Adrenal gland (tissue), 12 donors: ENCODE measurements around the gene CAMTA1. TPM values are rescaled to one million over a fixed set of nuclear protein-coding genes. Genes with fewer than 3 reads are reported as not detected.

Experiments
- DNase-seq, 7 donors: peaks; one replicate each; pipeline ENCODE4 v3.0.0-alpha.2; 2019 to 2020
- H3K27ac ChIP-seq, 5 donors: fragments of 200-600 bp; sonication (generic) in 4 of 5; 1 replicate in 3 of 5; 2 replicates in 2 of 5; pipeline versions ENCODE4 v1.5.1 to v1.8.0; 2016 to 2020; ENCODE audit warnings: mild to moderate bottlenecking in 1 of 5
- H3K27me3 ChIP-seq: fragments of 200-600 bp; 2 replicates; pipeline ENCODE4 v1.8.0; 2021
- H3K36me3 ChIP-seq, 2 donors: fragments of 200-600 bp; replicated peaks in 1 of 2; 1 replicate in 1 of 2; 2 replicates in 1 of 2; pipeline versions ENCODE4 v1.5.1 to v1.8.0; 2018 to 2022
- H3K4me1 ChIP-seq, 2 donors: fragments of 200-600 bp; replicated peaks in 1 of 2; 1 replicate in 1 of 2; 2 replicates in 1 of 2; pipeline versions ENCODE4 v1.5.1 to v1.8.0; 2018 to 2021
- H3K4me3 ChIP-seq, 4 donors: fragments of 200-600 bp; sonication (generic) in 3 of 4; one replicate each; pipeline ENCODE4 v1.5.1; 2016 to 2018
- H3K9me3 ChIP-seq, 3 donors: fragments of 200-600 bp; sonication (generic) in 1 of 3; replicated peaks in 1 of 3; 1 replicate in 2 of 3; 2 replicates in 1 of 3; pipeline versions ENCODE4 v1.5.1 to v1.8.0; 2016 to 2021
- POLR2A ChIP-seq, 2 donors: fragments of 450-650 bp; IDR thresholded peaks; one replicate each; pipeline ENCODE4 v1.6.1; 2017; ENCODE audit warnings: antibody characterized with exemption in 2 of 2, mild to moderate bottlenecking in 2 of 2, moderate library complexity in 1 of 2
- WGBS, 4 donors: extraction: QIAGEN DNeasy Blood & Tissue Kit in 2 of 4; methylation state at CpG; one replicate each; pipeline versions ENCODE4 v1.1.5 to v1.1.7; 2013 to 2017; 5-methylcytosine and 5-hydroxymethylcytosine counted together
- intact Hi-C, 2 donors: fragments of 100-400 bp; cut with DNase I; formaldehyde crosslinking; loops; one replicate each; pipeline versions ENCODE4 v1.14.1 to v1.15.0; 2022 to 2023
- polyA plus RNA-seq, 3 donors: library from polyadenylated mRNA; stranded (reverse); fragments of 200-250 nt in 2 of 3; fragments of 350-450 nt in 1 of 3; fragmentation: Illumina TruSeq in 1 of 3; extraction: RNeasy Lipid Tissue Mini Kit (QIAGEN cat#74804) in 1 of 3; gene quantifications; one replicate each; pipeline ENCODE4 v1.2.3, GENCODE V29; 2013 to 2014
- total RNA-seq, 9 donors: library from RNA; depleted of rRNA in 4 of 9; stranded (reverse); fragments of >200 nt in 4 of 9; fragments of 120-200 nt in 1 of 9; fragmentation: NEBNext Ultra II Directional in 1 of 9; extraction: Animal tissue kit (Norgen Biotek cat#: 25700) in 1 of 9; gene quantifications; one replicate each; pipeline versions ENCODE4 v1.1.0 to v1.2.4, GENCODE V29; 2013 to 2023
- TF ChIP-seq, protein P1 (sequence below), 6 experiments: fragments of 450-650 bp in 4 of 6; fragments of 200-600 bp in 2 of 6; sonication (generic) in 1 of 6; IDR thresholded peaks; 1 replicate in 5 of 6; 2 replicates in 1 of 6; pipeline versions ENCODE4 v1.5.1 to v1.8.0; 2016 to 2021; ENCODE audit warnings: antibody characterized with exemption in 6 of 6, mild to moderate bottlenecking in 2 of 6, moderate library complexity in 1 of 6
- donor health status: healthy with polysubstance abuse.
- donor health status: Bipolar disorder and iron deficiency.
- donor health status: DM: yes; HTN: yes; CAD: no.
- donor health status: DM: no; HTN: no; CAD: no.
- donor health status: DM: no; HTN: no; CAD: no.
- donor health status: DM: yes; HTN: yes; CAD: no.

The CAMTA1 gene
- total and polyA plus RNA-seq, 12 donors, result 62.9 to 141 (median 96.9) TPM

DNA sequence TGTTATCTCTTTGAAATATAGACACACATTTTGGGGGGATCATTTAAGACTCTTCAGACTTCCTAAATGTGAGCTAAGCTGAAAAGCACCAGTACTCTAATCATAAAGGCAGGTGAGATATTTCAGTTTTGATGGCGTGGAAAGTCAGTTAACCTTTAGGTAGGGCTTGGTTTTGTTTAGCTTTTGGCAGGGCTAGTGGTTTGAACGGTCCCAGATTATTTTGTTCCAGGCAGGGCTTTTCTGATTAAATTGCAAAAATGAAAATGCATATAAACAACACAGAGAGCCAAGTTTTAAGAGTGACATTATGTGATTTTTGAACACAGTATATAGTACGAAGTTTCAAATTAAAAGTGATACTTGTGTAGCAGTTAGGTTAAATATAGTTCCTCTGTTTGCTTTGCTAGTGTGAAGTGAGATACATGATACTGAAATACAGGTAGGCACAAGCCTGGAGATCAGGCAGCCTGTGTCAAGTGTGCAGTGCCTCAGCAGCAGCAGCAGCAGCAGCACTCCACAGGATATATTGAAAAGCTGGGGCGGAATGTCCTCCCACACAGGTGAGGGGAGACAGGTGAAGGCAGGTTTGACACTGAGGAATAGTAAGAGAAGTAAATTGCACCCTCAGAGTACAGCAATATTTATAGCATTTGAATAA is 47.4 kb downstream of the CAMTA1 start:
- no peak for DNase-seq
- Histone ChIP-seq H3K4me1 (peaks cover 7 to 19% of the 10 kb centered on the region in 2 donors), H3K9me3 (no peaks in the 10 kb centered on the region), H3K27ac (no peak overlapping the region), H3K36me3 (no peaks in the 10 kb centered on the region), H3K27me3 (no peaks in the 10 kb centered on the region), H3K4me3 (no peak overlapping the region)
- TF ChIP-seq, protein P1, sequence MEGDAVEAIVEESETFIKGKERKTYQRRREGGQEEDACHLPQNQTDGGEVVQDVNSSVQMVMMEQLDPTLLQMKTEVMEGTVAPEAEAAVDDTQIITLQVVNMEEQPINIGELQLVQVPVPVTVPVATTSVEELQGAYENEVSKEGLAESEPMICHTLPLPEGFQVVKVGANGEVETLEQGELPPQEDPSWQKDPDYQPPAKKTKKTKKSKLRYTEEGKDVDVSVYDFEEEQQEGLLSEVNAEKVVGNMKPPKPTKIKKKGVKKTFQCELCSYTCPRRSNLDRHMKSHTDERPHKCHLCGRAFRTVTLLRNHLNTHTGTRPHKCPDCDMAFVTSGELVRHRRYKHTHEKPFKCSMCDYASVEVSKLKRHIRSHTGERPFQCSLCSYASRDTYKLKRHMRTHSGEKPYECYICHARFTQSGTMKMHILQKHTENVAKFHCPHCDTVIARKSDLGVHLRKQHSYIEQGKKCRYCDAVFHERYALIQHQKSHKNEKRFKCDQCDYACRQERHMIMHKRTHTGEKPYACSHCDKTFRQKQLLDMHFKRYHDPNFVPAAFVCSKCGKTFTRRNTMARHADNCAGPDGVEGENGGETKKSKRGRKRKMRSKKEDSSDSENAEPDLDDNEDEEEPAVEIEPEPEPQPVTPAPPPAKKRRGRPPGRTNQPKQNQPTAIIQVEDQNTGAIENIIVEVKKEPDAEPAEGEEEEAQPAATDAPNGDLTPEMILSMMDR (IDR thresholded peaks at IDR 0.05), result no peak
- no peak for TF ChIP-seq POLR2A (IDR thresholded peaks at IDR 0.05)
- intact Hi-C loops, result no loop called here
- 61 to 83% (median 74%) methylated on average over 4 of the region's 4 CpGs for WGBS, 4 donors

DNA sequence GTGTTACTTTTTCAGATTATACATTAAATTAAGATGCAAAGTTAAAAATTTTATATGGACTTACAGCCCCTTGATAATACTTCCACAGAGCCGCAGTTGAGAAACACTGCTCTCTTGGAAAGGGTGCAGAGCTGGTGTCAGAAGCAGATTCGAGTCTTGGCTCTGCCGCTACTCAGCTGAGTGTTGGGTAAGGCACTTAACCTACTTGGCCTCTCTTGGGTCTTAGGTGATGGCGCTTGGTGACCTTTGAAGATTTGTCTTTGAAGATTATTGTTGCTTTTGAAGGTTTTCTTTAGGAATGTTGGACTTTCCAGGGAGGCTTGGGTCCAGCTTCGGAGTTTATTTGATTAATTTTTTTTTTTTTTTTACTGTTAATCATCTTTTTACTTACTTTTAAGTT is 48.5 kb downstream of the CAMTA1 start:
- H3K27me3 ChIP-seq, result no peaks in the 10 kb centered on the region
- peak in 1 of 7 donors; percentile 27 for DNase-seq
- intact Hi-C loops, result no loop called here
- no peaks in the 10 kb centered on the region for H3K36me3 ChIP-seq
- peaks cover 7 to 15% of the 10 kb centered on the region in 2 donors for H3K4me1 ChIP-seq
- TF ChIP-seq POLR2A (IDR thresholded peaks at IDR 0.05), result no peak
- TF ChIP-seq, protein P1 (IDR thresholded peaks at IDR 0.05), result no peak
- H3K9me3 ChIP-seq, result no peaks in the 10 kb centered on the region
- no peak overlapping the region for H3K27ac ChIP-seq
- 53 to 71% (median 62%) methylated on average over 5 of the region's 5 CpGs for WGBS, 4 donors
- H3K4me3 ChIP-seq, result no peak overlapping the region

DNA sequence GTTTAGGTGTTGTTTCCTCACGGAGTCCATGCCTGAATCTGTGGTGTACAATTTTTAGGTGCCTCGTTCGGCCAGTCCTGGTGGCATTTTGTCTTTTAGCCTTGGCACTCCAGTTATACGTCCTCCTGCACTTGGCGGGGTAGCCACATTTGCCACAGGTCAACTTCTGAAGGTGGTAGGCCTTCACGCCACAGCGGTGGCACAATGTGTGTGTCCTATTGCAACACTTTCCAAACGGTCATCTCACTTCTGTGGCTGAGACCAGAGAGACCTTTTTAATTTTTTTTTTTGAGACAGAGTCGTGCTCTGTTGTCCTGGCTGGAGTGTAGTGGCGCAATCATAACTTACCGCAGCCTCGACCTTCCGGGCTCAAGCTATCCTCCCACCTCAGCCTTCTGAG is 49.1 kb downstream of the CAMTA1 start:
- no peaks in the 10 kb centered on the region for H3K36me3 ChIP-seq
- 86 to 92% (median 91%) methylated on average over 13 of the region's 13 CpGs for WGBS, 4 donors
- no peak for DNase-seq
- H3K4me3 ChIP-seq, result no peak overlapping the region
- H3K4me1 ChIP-seq, result peaks cover 7 to 15% of the 10 kb centered on the region in 2 donors
- TF ChIP-seq POLR2A (IDR thresholded peaks at IDR 0.05), result no peak
- TF ChIP-seq, protein P1 (IDR thresholded peaks at IDR 0.05), result no peak
- H3K9me3 ChIP-seq, result no peaks in the 10 kb centered on the region
- no peaks in the 10 kb centered on the region for H3K27me3 ChIP-seq
- intact Hi-C loops, result no loop called here
- no peak overlapping the region for H3K27ac ChIP-seq

DNA sequence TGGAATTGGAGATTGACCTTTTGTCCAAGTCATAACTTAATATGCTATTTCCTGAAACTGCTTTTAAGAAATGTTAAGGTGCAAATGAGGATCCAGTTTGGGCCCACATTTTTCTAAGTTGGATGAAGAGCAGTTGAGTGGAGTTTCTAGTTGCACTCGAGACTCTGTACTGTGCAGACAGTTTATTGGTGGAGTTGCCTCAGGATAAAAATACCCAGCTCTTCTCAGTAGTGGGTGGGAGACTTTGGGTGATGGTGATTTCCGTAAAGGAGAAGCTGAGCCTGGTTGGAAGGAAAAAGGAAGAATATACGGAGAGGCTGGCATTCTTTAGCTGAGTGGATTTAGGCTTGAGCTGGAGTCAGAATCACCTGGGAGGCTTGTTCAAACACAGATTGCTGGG is 49.9 kb downstream of the CAMTA1 start:
- Histone ChIP-seq H3K9me3 (no peaks in the 10 kb centered on the region), H3K27ac (no peak overlapping the region), H3K4me1 (peaks cover 7 to 15% of the 10 kb centered on the region in 2 donors), H3K27me3 (no peaks in the 10 kb centered on the region), H3K36me3 (no peaks in the 10 kb centered on the region), H3K4me3 (no peak overlapping the region)
- no peak for TF ChIP-seq POLR2A (IDR thresholded peaks at IDR 0.05)
- TF ChIP-seq, protein P1 (IDR thresholded peaks at IDR 0.05), result no peak
- no peak for DNase-seq
- WGBS, 4 donors, result 97 to 99% (median 97%) methylated on average over 3 of the region's 3 CpGs
- intact Hi-C loops, result no loop called here
